CD4-positive, alpha-beta T cell (primary cell): ENCODE measurements around the gene BCCIP. TPM values are rescaled to one million over a fixed set of nuclear protein-coding genes. Genes with fewer than 3 reads are reported as not detected.
A peak's percentile ranks its signal among the peaks of the same experiment; 100 is the strongest.

Source experiments
- ATAC-seq: fragments of 200-7000 bp; cut with Tn5 transposase; one replicate; pipeline ENCODE4 v1.10.0; 2022; ENCODE audit warnings: mild to moderate bottlenecking; ENCODE audit not compliant: poor library complexity
- CTCF ChIA-PET: fragments of 350-600 bp; sonication (Branson Sonifier 250); formaldehyde crosslinking; loops from one replicate; lab custom pipeline; 2021; ENCODE audit warnings: antibody characterized with exemption, inconsistent platforms; lab: Charles Lee
- POLR2A ChIA-PET: fragments of 350-600 bp; sonication (Branson Sonifier 250); formaldehyde crosslinking; loops from one replicate; lab custom pipeline; 2021; ENCODE audit warnings: antibody characterized with exemption, inconsistent platforms; lab: Charles Lee
- DNase-seq, 14 experiments: peaks; one replicate each; pipeline ENCODE4 v3.0.0-alpha.2; 2013 to 2020; ENCODE audit warnings: mixed read lengths in 2 of 14
- H3K27ac ChIP-seq, 2 donors: one replicate each; pipeline versions ENCODE4 v1.5.1 to v1.7.0; 2013; ENCODE audit warnings: low read length in 2 of 2, low read depth in 1 of 2, mild to moderate bottlenecking in 1 of 2
- H3K27me3 ChIP-seq, 2 experiments: 1 replicate in 1 of 2; 2 replicates in 1 of 2; pipeline versions ENCODE4 v1.6.1 to v1.7.0; 2013; ENCODE audit warnings: low read length in 2 of 2, control low read depth in 1 of 2, mild to moderate bottlenecking in 1 of 2, moderate library complexity in 1 of 2; ENCODE audit not compliant: insufficient read depth in 2 of 2, control insufficient read depth in 1 of 2
- H3K36me3 ChIP-seq: one replicate; pipeline ENCODE4 v1.6.1; 2013; ENCODE audit warnings: low read length, control low read depth; ENCODE audit not compliant: insufficient read depth
- H3K4me1 ChIP-seq: one replicate; pipeline ENCODE4 v1.6.1; 2013; ENCODE audit warnings: low read length, control low read depth; ENCODE audit not compliant: insufficient read depth
- H3K4me3 ChIP-seq: one replicate; pipeline ENCODE4 v1.5.1; 2013; ENCODE audit warnings: mild to moderate bottlenecking, low read length, moderate library complexity
- H3K9me3 ChIP-seq, 2 experiments: 1 replicate in 1 of 2; 2 replicates in 1 of 2; pipeline versions ENCODE4 v1.6.1 to v1.7.0; 2013; ENCODE audit warnings: low read length in 2 of 2, mild to moderate bottlenecking in 2 of 2, control low read depth in 1 of 2, moderate library complexity in 1 of 2; ENCODE audit not compliant: control insufficient read depth in 1 of 2, insufficient read depth in 1 of 2
- H3K27ac Mint-ChIP-seq: one replicate; pipeline ENCODE4 v1.8.0; 2020; ENCODE audit warnings: mixed read lengths
- H3K27me3 Mint-ChIP-seq: one replicate; pipeline ENCODE4 v1.8.0; 2021; ENCODE audit warnings: mixed read lengths
- H3K36me3 Mint-ChIP-seq: one replicate; pipeline ENCODE4 v1.8.0; 2021; ENCODE audit warnings: low read depth, mixed read lengths
- H3K4me1 Mint-ChIP-seq: one replicate; pipeline ENCODE4 v1.8.0; 2021; ENCODE audit warnings: low read depth, mixed read lengths
- H3K4me3 Mint-ChIP-seq: one replicate; pipeline ENCODE4 v1.8.0; 2020; ENCODE audit warnings: mild to moderate bottlenecking, mixed read lengths
- H3K9me3 Mint-ChIP-seq: one replicate; pipeline ENCODE4 v1.8.0; 2020; ENCODE audit warnings: mixed read lengths
- CTCF ChIP-seq: fragments of 200-600 bp; IDR thresholded peaks from one replicate; pipeline ENCODE4 v1.8.0; 2022; ENCODE audit warnings: antibody characterized with exemption, mild to moderate bottlenecking
- intact Hi-C, 2 experiments: fragments of 100-400 bp; cut with DNase I in 1 of 2; cut with micrococcal nuclease in 1 of 2; formaldehyde crosslinking; loops; one replicate each; pipeline versions ENCODE4 v1.15.1 to v1.9.0; 2023 to 2025; cut with DNase I, micrococcal nuclease
- total RNA-seq, 174 experiments: library from RNA in 2 of 174; stranded (reverse) in 2 of 174; gene quantifications; one replicate each; pipeline ENCODE4 v1.2.3 and lab custom pipeline; 2021 to 2026

BCCIP gene
- total RNA-seq, 2 experiments from 2014 or later: 31.2 to 32.7 TPM

GRCh38 chr10:125783957-125784356 lies 39.4 kb upstream of the BCCIP start:
- Histone ChIP-seq H3K4me1 (peaks cover 19% of the 10 kb centered on the region), H3K27ac (no peak overlapping the region), H3K4me3 (no peak overlapping the region), H3K9me3 (no peaks in the 10 kb centered on the region), H3K27me3 (no peaks in the 10 kb centered on the region), H3K36me3 (no peaks in the 10 kb centered on the region)
- H3K27me3 Mint-ChIP-seq: no peaks in the 10 kb centered on the region
- no peak for DNase-seq
- no peaks in the 10 kb centered on the region for H3K9me3 Mint-ChIP-seq
- no peak for ATAC-seq
- POLR2A ChIA-PET: interaction anchor here (0.7 kb wide), 1 partner anchor 10 kb away, joined by 3 read pairs; no protein-coding TSS in a partner anchor
- no peak overlapping the region for H3K27ac Mint-ChIP-seq
- intact Hi-C loops: no loop called here
- peaks cover 19% of the 10 kb centered on the region for H3K4me1 Mint-ChIP-seq
- TF ChIP-seq CTCF: no peak
- peaks cover 13% of the 10 kb centered on the region for H3K36me3 Mint-ChIP-seq
- CTCF ChIA-PET: no interaction called here
- no peak overlapping the region for H3K4me3 Mint-ChIP-seq

- no peaks in the 10 kb centered on the region for H3K27me3 ChIP-seq
- no peaks in the 10 kb centered on the region for H3K9me3 Mint-ChIP-seq
- no peaks in the 10 kb centered on the region for H3K27me3 Mint-ChIP-seq
- DNase-seq (no peak), ATAC-seq (no peak)
- peaks cover 19% of the 10 kb centered on the region for H3K4me1 Mint-ChIP-seq
- no peak overlapping the region for H3K4me3 ChIP-seq
- no peaks in the 10 kb centered on the region for H3K36me3 ChIP-seq
- peaks cover 19% of the 10 kb centered on the region for H3K4me1 ChIP-seq
- H3K27ac Mint-ChIP-seq: no peak overlapping the region
- intact Hi-C loops: no loop called here
- H3K27ac ChIP-seq: no peak overlapping the region
- no peak overlapping the region for H3K4me3 Mint-ChIP-seq
- POLR2A ChIA-PET: no interaction called here
- no peak for TF ChIP-seq CTCF
- no peaks in the 10 kb centered on the region for H3K9me3 ChIP-seq
- peaks cover 26% of the 10 kb centered on the region for H3K36me3 Mint-ChIP-seq
- CTCF ChIA-PET: no interaction called here
These were observed 37.6 kb upstream of the BCCIP start for GRCh38 chr10:125785791-125786190.

- Histone ChIP-seq H3K36me3 (peaks cover 11% of the 10 kb centered on the region), H3K9me3 (no peaks in the 10 kb centered on the region), H3K27ac (peak overlapping the region in 1 of 2 donors; percentile 2), H3K4me1 (peaks cover 19% of the 10 kb centered on the region), H3K27me3 (no peaks in the 10 kb centered on the region), H3K4me3 (no peak overlapping the region)
- TF ChIP-seq CTCF: no peak
- H3K9me3 Mint-ChIP-seq: no peaks in the 10 kb centered on the region
- H3K4me1 Mint-ChIP-seq: peaks cover 19% of the 10 kb centered on the region
- H3K36me3 Mint-ChIP-seq: peaks cover 48% of the 10 kb centered on the region
- H3K27ac Mint-ChIP-seq: peak overlapping the region; percentile 44
- peak in 1 of 14 experiments; percentile 11 for DNase-seq
- no peak for ATAC-seq
- POLR2A ChIA-PET: interaction anchor here (0.6 to 1.5 kb wide), 2 partner anchors 35 to 69 kb away, joined by 3 to 6 read pairs; partner anchors contain the start of genes BCCIP, EDRF1 and UROS
- H3K4me3 Mint-ChIP-seq: no peak overlapping the region
- no peaks in the 10 kb centered on the region for H3K27me3 Mint-ChIP-seq
- CTCF ChIA-PET: no interaction called here
- intact Hi-C loops: no loop called here
These were observed 35.0 kb upstream of the BCCIP start for GRCh38 chr10:125788156-125789034.
